ENCODE measurements around the gene TOP2B. TPM values are rescaled to one million over a fixed set of nuclear protein-coding genes. Genes with fewer than 3 reads are reported as not detected.

TOP2B gene
- total and polyA plus RNA-seq, 9 of the 15 experiments (the other 6 are each of a cell fraction or from before 2014, with no cell fraction given): 45.3 to 186 (median 134) TPM

DNA sequence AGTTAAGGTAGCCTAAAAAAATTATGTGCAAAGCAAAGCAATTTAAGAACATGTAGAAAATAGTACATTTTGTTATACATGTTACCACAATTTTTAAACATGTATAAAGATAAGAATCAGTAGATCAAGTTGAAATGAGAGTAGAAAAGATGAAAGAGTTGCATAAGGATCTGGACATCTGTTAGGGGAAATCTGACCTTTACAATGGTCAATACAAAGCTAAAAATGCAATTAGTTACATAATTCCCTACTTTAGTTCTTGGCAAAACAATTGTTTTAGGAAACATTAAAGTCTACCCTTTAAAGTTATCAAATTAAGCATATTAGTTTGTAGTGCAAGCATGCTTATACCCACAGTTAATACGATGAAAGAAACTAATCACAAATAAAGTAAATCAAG is 32.7 kb downstream of the TOP2B start (continued):
- no peak for TF ChIP-seq GTF3C2 (IDR thresholded peaks at IDR 0.05; ENCODE audit: borderline replicate concordance, extremely low read depth, insufficient read length)
- no peak for TF ChIP-seq HCFC1 (IDR thresholded peaks at IDR 0.05; ENCODE audit: low read depth, low read length)
- TF ChIP-seq ILK (tag; IDR thresholded peaks at IDR 0.05; ENCODE audit: borderline replicate concordance, low read depth): no peak
- no peak for TF ChIP-seq ZNF707 (CRISPR knock-in tag; conservative IDR thresholded peaks at IDR 0.05)
- no peak for TF ChIP-seq HINFP (tag; conservative IDR thresholded peaks at IDR 0.05; ENCODE audit: low read depth)
- TF ChIP-seq TAF9B (IDR thresholded peaks at IDR 0.05; ENCODE audit: partially characterized antibody): no peak
- TF ChIP-seq SP2 (IDR thresholded peaks at IDR 0.05; ENCODE audit: extremely low read depth, low read depth, low read length, poor library complexity, severe bottlenecking): no peak
- no peak for TF ChIP-seq SETDB1 (IDR thresholded peaks at IDR 0.05; ENCODE audit: low read length)
